H9 (cell line): ENCODE results near the gene TSPAN5. TPM values are rescaled to one million over a fixed set of nuclear protein-coding genes. Genes with fewer than 3 reads are reported as not detected.

Experiments
- DNase-seq: peaks from one replicate; pipeline ENCODE4 v3.0.0-alpha.2; 2017
- H2AFZ ChIP-seq: one replicate; pipeline ENCODE4 v1.6.1; 2013; ENCODE audit warnings: mild to moderate bottlenecking, low read length, control low read depth, moderate library complexity
- H2AK5ac ChIP-seq: 2 replicates; pipeline ENCODE4 v1.6.1; 2013; ENCODE audit warnings: low read length, control low read depth, mixed read lengths; ENCODE audit not compliant: insufficient read length
- H2BK120ac ChIP-seq: one replicate; pipeline ENCODE4 v1.6.1; 2013; ENCODE audit warnings: low read depth, mild to moderate bottlenecking, low read length, control low read depth, inconsistent platforms; ENCODE audit not compliant: poor library complexity, severe bottlenecking
- H2BK12ac ChIP-seq: 2 replicates; pipeline ENCODE4 v1.6.1; 2013; ENCODE audit warnings: low read length, control low read depth, mixed read lengths, low read depth; ENCODE audit not compliant: insufficient read length
- H2BK15ac ChIP-seq: 2 replicates; pipeline ENCODE4 v1.6.1; 2013; ENCODE audit warnings: low read depth, low read length, control low read depth
- H2BK20ac ChIP-seq: one replicate; pipeline ENCODE4 v1.6.1; 2013; ENCODE audit warnings: low read depth, mild to moderate bottlenecking, low read length, control low read depth, inconsistent platforms; ENCODE audit not compliant: poor library complexity, severe bottlenecking
- H2BK5ac ChIP-seq: 2 replicates; pipeline ENCODE4 v1.6.1; 2013; ENCODE audit warnings: low read length, control low read depth, mixed read lengths; ENCODE audit not compliant: insufficient read length
- H3K14ac ChIP-seq: 2 replicates; pipeline ENCODE4 v1.6.1; 2013; ENCODE audit warnings: low read length, control low read depth; ENCODE audit not compliant: insufficient read depth
- H3K18ac ChIP-seq: 2 replicates; pipeline ENCODE4 v1.6.1; 2013; ENCODE audit warnings: low read depth, mild to moderate bottlenecking, mixed read lengths, low read length, control low read depth; ENCODE audit not compliant: insufficient read length
- H3K23ac ChIP-seq: 2 replicates; pipeline ENCODE4 v1.6.1; 2013; ENCODE audit warnings: low read length, control low read depth, mixed read lengths, low read depth; ENCODE audit not compliant: insufficient read length
- H3K23me2 ChIP-seq: 2 replicates; pipeline ENCODE4 v1.6.1; 2013; ENCODE audit warnings: low read depth, mild to moderate bottlenecking, mixed read lengths, low read length, control low read depth; ENCODE audit not compliant: insufficient read length, poor library complexity, severe bottlenecking
- H3K27ac ChIP-seq: 2 replicates; pipeline ENCODE4 v1.5.1; 2013; ENCODE audit warnings: low read length, control low read depth, mixed read lengths, low read depth; ENCODE audit not compliant: insufficient read length
- H3K27me3 ChIP-seq: 2 replicates; pipeline ENCODE4 v1.6.1; 2013; ENCODE audit warnings: low read length, control low read depth, inconsistent platforms; ENCODE audit not compliant: insufficient read depth
- H3K4ac ChIP-seq: 2 replicates; pipeline ENCODE4 v1.6.1; 2013; ENCODE audit warnings: low read depth, mild to moderate bottlenecking, control low read depth, inconsistent platforms, low read length, moderate library complexity
- H3K4me1 ChIP-seq: 2 replicates; pipeline ENCODE4 v1.6.1; 2013; ENCODE audit warnings: low read length, control low read depth, inconsistent platforms; ENCODE audit not compliant: insufficient read depth
- H3K4me2 ChIP-seq: 2 replicates; pipeline ENCODE4 v1.6.1; 2013; ENCODE audit warnings: low read length, control low read depth, mixed read lengths; ENCODE audit not compliant: insufficient read length, insufficient read depth
- H3K56ac ChIP-seq: 2 replicates; pipeline ENCODE4 v1.6.1; 2013; ENCODE audit warnings: low read depth, mild to moderate bottlenecking, mixed read lengths, low read length, control low read depth; ENCODE audit not compliant: insufficient read length
- H3K79me1 ChIP-seq: 2 replicates; pipeline ENCODE4 v1.6.1; 2013; ENCODE audit warnings: low read depth, mild to moderate bottlenecking, moderate library complexity, low read length, control low read depth, inconsistent platforms; ENCODE audit not compliant: insufficient read depth, poor library complexity, severe bottlenecking
- H3K79me2 ChIP-seq: 2 replicates; pipeline ENCODE4 v1.6.1; 2013; ENCODE audit warnings: low read length, control low read depth, inconsistent platforms; ENCODE audit not compliant: insufficient read depth
- H3K9ac ChIP-seq: 2 replicates; pipeline ENCODE4 v1.6.1; 2013; ENCODE audit warnings: low read length, control low read depth, mixed read lengths; ENCODE audit not compliant: insufficient read length; ENCODE audit errors: extremely low read depth
- H3K9me3 ChIP-seq: one replicate; pipeline ENCODE4 v1.6.1; 2013; ENCODE audit warnings: low read depth, low read length, inconsistent platforms; ENCODE audit not compliant: control insufficient read depth
- H3T11ph ChIP-seq: one replicate; pipeline ENCODE4 v1.6.1; 2013; ENCODE audit warnings: mild to moderate bottlenecking, low read length, control low read depth, inconsistent platforms
- H4K20me1 ChIP-seq: one replicate; pipeline ENCODE4 v1.6.1; 2013; ENCODE audit not compliant: control insufficient read depth, insufficient read length, insufficient read depth
- H4K5ac ChIP-seq: 2 replicates; pipeline ENCODE4 v1.6.1; 2013; ENCODE audit warnings: low read depth, mild to moderate bottlenecking, mixed read lengths, low read length, control low read depth; ENCODE audit not compliant: insufficient read length
- H4K8ac ChIP-seq: replicated peaks from 2 replicates; pipeline ENCODE4 v1.6.1; 2013; ENCODE audit warnings: low read length, control low read depth, mixed read lengths, low read depth; ENCODE audit not compliant: insufficient read length
- H4K91ac ChIP-seq: 2 replicates; pipeline ENCODE4 v1.6.1; 2013; ENCODE audit warnings: low read depth, mild to moderate bottlenecking, moderate library complexity, mixed read lengths, low read length, control low read depth; ENCODE audit not compliant: insufficient read length
- H3K27ac Mint-ChIP-seq, 3 experiments: 2 replicates in 2 of 3; 3 replicates in 1 of 3; pipeline ENCODE4 v1.8.0; 2020 to 2021; ENCODE audit warnings: mixed read lengths in 3 of 3, mild to moderate bottlenecking in 1 of 3, moderate library complexity in 1 of 3
- H3K27me3 Mint-ChIP-seq: 2 replicates; pipeline ENCODE4 v1.8.0; 2021; ENCODE audit warnings: low read depth, mild to moderate bottlenecking, moderate library complexity, mixed read lengths
- H3K36me3 Mint-ChIP-seq, 3 experiments: 2 replicates in 2 of 3; 3 replicates in 1 of 3; pipeline ENCODE4 v1.8.0; 2020 to 2021; ENCODE audit warnings: low read depth in 3 of 3, mixed read lengths in 3 of 3; ENCODE audit not compliant: insufficient read depth in 1 of 3
- H3K4me1 Mint-ChIP-seq, 2 experiments: 2 replicates each; pipeline ENCODE4 v1.8.0; 2020; ENCODE audit warnings: mixed read lengths in 2 of 2
- H3K4me3 Mint-ChIP-seq, 2 experiments: 2 replicates in 1 of 2; 3 replicates in 1 of 2; pipeline ENCODE4 v1.8.0; 2020 to 2021; ENCODE audit warnings: mild to moderate bottlenecking in 2 of 2, mixed read lengths in 2 of 2, moderate library complexity in 1 of 2
- H3K9me3 Mint-ChIP-seq, 2 experiments: 2 replicates in 1 of 2; 3 replicates in 1 of 2; pipeline ENCODE4 v1.8.0; 2020; ENCODE audit warnings: mild to moderate bottlenecking in 2 of 2, mixed read lengths in 2 of 2, moderate library complexity in 1 of 2
- CTCF ChIP-seq: fragments of 200-600 bp; sonication (generic); conservative IDR thresholded peaks from 3 replicates; pipeline ENCODE4 v1.8.0; 2021; ENCODE audit warnings: antibody characterized with exemption, mild to moderate bottlenecking
- WGBS: extraction: QIAGEN DNeasy Blood & Tissue Kit; methylation state at CpG from one replicate; pipeline ENCODE4 v1.1.7; 2013; ENCODE audit warnings: missing lambda C conversion rate, low lambda C conversion rate, mixed read lengths; ENCODE audit not compliant: insufficient read length; ENCODE audit errors: extremely low coverage; 5-methylcytosine and 5-hydroxymethylcytosine counted together
- total RNA-seq: library from RNA; stranded (reverse); gene quantifications from 2 replicates; pipeline ENCODE4 v1.2.1, GENCODE V29; 2021

Gene TSPAN5
- total RNA-seq, 1 experiment from 2014 or later = 7.0 TPM

DNA sequence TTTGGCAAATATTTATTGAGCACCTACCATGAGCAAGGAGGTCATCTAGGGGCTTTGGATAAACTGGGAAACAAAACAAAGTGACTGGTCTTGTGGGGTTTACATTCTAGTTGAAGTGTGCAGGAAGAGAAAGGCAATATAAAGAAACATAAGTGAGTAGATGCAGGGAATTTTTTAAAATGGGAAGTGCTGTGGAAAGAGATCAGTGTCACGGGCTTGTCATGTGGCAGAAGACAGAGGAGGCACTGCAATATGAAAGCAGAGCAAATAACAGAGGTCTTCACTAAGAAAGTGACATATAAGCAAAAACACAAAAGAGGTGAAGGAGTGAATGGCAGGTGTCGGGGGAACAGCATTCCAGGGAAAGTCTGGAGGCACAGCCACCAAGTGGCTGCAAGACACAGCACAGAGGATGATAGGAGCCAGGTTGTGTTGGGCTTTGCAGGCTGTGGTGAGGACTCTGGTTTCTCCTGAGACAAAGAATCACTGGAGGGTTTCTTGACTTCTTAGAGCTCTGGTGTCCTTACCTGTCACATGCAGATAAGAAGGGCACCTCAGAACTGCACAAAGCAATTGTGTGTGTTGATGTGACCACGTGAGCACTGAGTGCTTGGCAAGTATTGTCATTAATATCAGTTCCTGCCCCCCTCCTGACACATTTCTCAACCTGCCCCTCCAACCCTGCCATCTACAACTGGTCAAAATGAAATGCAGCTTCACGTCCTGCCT, 143.5 kb downstream of the TSPAN5 start:
- no peaks in the 10 kb centered on the region for H3K27me3 Mint-ChIP-seq

More for the DNA sequence above, 143.5 kb downstream of the TSPAN5 start:
- H2BK5ac ChIP-seq = no peak overlapping the region
- H2AFZ ChIP-seq = no peak overlapping the region
- H3K79me1 ChIP-seq = no peaks in the 10 kb centered on the region
- no peak overlapping the region for H4K8ac ChIP-seq
- no peaks in the 10 kb centered on the region for H3K23me2 ChIP-seq
- no peaks in the 10 kb centered on the region for H4K20me1 ChIP-seq
- no peak overlapping the region for H3K4ac ChIP-seq
- no peak overlapping the region for H2BK15ac ChIP-seq
- no peak overlapping the region for H3K4me2 ChIP-seq
- no peak overlapping the region for H2BK12ac ChIP-seq
- H3T11ph ChIP-seq = no peak overlapping the region
- peaks cover 4 to 9% (median 9%) of the 10 kb centered on the region in 3 experiments for H3K36me3 Mint-ChIP-seq
- H4K5ac ChIP-seq = no peak overlapping the region
- H3K27me3 ChIP-seq = no peaks in the 10 kb centered on the region
- H3K27ac Mint-ChIP-seq = peak overlapping the region in 1 of 3 experiments; percentile 9; a peak in 2 of 7 replicates
- H3K4me1 ChIP-seq = peaks cover 3% of the 10 kb centered on the region; the same call in 1 of the 2 replicates
- H2BK20ac ChIP-seq = no peak overlapping the region
- H3K18ac ChIP-seq = no peak overlapping the region
- no peak overlapping the region; the same call in 1 of the 2 replicates for H3K14ac ChIP-seq
- peak; percentile 15; the same call in 1 of the 3 replicates for TF ChIP-seq CTCF
- peaks cover 33% of the 10 kb centered on the region in 2 experiments for H3K4me1 Mint-ChIP-seq
- no peaks in the 10 kb centered on the region for H3K9me3 ChIP-seq
- H4K91ac ChIP-seq = no peak overlapping the region
- no peak overlapping the region for H3K9ac ChIP-seq
- H3K56ac ChIP-seq = no peak overlapping the region
- H2AK5ac ChIP-seq = no peak overlapping the region
- no peaks in the 10 kb centered on the region for H3K79me2 ChIP-seq
- H2BK120ac ChIP-seq = no peak overlapping the region
- H3K23ac ChIP-seq = no peak overlapping the region
- H3K9me3 Mint-ChIP-seq = peaks cover 2 to 7% of the 10 kb centered on the region in 2 experiments; a peak in 4 of 5 replicates
- WGBS = no CpG with 5 or more reads among the region's 4 CpGs
- H3K4me3 Mint-ChIP-seq = no peak overlapping the region; a peak in 1 of 5 replicates
- no peak overlapping the region for H3K27ac ChIP-seq
- no peak for DNase-seq
